Psoas muscle (tissue), 8 donors: ENCODE results near the gene HNRNPA1L2. TPM values are rescaled to one million over a fixed set of nuclear protein-coding genes. Genes with fewer than 3 reads are reported as not detected.

Source experiments
- ATAC-seq, 4 donors: fragments of 200-7000 bp; cut with Tn5 transposase; one replicate each; pipeline ENCODE4 v1.9.1; 2020; ENCODE audit warnings: moderate library complexity in 3 of 4, mild to moderate bottlenecking in 2 of 4
- DNase-seq, 2 donors: peaks; one replicate each; pipeline ENCODE4 v3.0.0-alpha.2; 2020
- H3K27ac ChIP-seq: fragments of 200-600 bp; one replicate; pipeline ENCODE4 v1.8.0; 2022
- H3K27me3 ChIP-seq, 3 donors: fragments of 200-600 bp in 1 of 3; one replicate each; pipeline versions ENCODE4 v1.6.1 to v1.8.0; 2013 to 2022; ENCODE audit warnings: low read length in 2 of 3, mild to moderate bottlenecking in 2 of 3, moderate library complexity in 1 of 3; ENCODE audit not compliant: insufficient read depth in 3 of 3
- H3K36me3 ChIP-seq, 2 donors: fragments of 200-600 bp in 1 of 2; one replicate each; pipeline versions ENCODE4 v1.6.1 to v1.8.0; 2013 to 2022; ENCODE audit warnings: low read depth in 1 of 2, mild to moderate bottlenecking in 1 of 2, moderate library complexity in 1 of 2; ENCODE audit not compliant: insufficient read depth in 1 of 2
- H3K4me1 ChIP-seq: fragments of 200-600 bp; one replicate; pipeline ENCODE4 v1.8.0; 2022
- H3K4me3 ChIP-seq: fragments of 200-600 bp; one replicate; pipeline ENCODE4 v1.8.0; 2022; ENCODE audit warnings: mild to moderate bottlenecking
- H3K9me3 ChIP-seq: fragments of 200-600 bp; one replicate; pipeline ENCODE4 v1.8.0; 2022
- CTCF ChIP-seq: fragments of 200-600 bp; IDR thresholded peaks from one replicate; pipeline ENCODE4 v1.8.0; 2022; ENCODE audit warnings: antibody characterized with exemption
- WGBS, 3 donors: extraction: QIAGEN DNeasy Blood & Tissue Kit; methylation state at CpG; one replicate each; pipeline versions ENCODE4 v1.1.6 to v1.1.7; 2013; 5-methylcytosine and 5-hydroxymethylcytosine counted together
- intact Hi-C, 2 donors: fragments of 100-400 bp; cut with DNase I; formaldehyde crosslinking; loops; one replicate each; pipeline versions ENCODE4 v1.11.0 to v1.14.2; 2022
- polyA plus RNA-seq, 3 donors: library from polyadenylated mRNA; stranded (reverse); fragments of 200-250 nt; gene quantifications; one replicate each; pipeline ENCODE4 v1.2.3, GENCODE V29; 2013
- total RNA-seq, 4 donors: library from RNA; stranded (reverse); fragmentation: NEBNext Ultra II Directional in 2 of 4; extraction: Animal tissue kit (Norgen Biotek cat#: 25700) in 2 of 4; gene quantifications; one replicate each; pipeline versions ENCODE4 v1.2.1 to v1.2.4, GENCODE V29; 2021 to 2023
- donor health status: healthy with polysubstance abuse.
- donor health status: DM: no; HTN: no; CAD: no; lungs with moderate emphysema.
- donor health status: Bipolar disorder and iron deficiency.
- donor health status: healthy.
- donor health status: DM: yes; HTN: yes; CAD: no.
- donor health status: DM: no; HTN: no; CAD: no.
- donor health status: DM: no; HTN: no; CAD: no.
- donor health status: DM: yes; HTN: yes; CAD: no.

HNRNPA1L2 gene
- total and polyA plus RNA-seq, 7 donors = 1.9 to 4.0 (median 2.8) TPM

GRCh38 chr13:52652980-52653303 lies 10.7 kb downstream of the HNRNPA1L2 start:
- WGBS, 3 donors = 0 to 1% (median 1%) methylated on average over 18 of the region's 18 CpGs
- Histone ChIP-seq H3K4me3 (peak overlapping the region; percentile 91), H3K27me3 (no peaks in the 10 kb centered on the region), H3K27ac (peak overlapping the region; percentile 88), H3K36me3 (peaks cover 0 to 29% of the 10 kb centered on the region in 2 donors), H3K9me3 (no peaks in the 10 kb centered on the region), H3K4me1 (peaks cover 23% of the 10 kb centered on the region)
- intact Hi-C loops = loop anchor here (5.0 to 10.0 kb wide), 4 partner anchors 36 to 848 kb away; partner anchors contain the start of genes VPS36 (in 2 of the 2), CKAP2 (in 1 of the 2) and DHRS12 (in 1 of the 2)
- no peak for TF ChIP-seq CTCF
- no peak for DNase-seq
- peak in 3 of 4 donors; percentile 14 to 35 (median 15) for ATAC-seq

- DNase-seq (no peak), ATAC-seq (no peak)
- 88 to 92% (median 88%) methylated on average over 2 of the region's 2 CpGs for WGBS, 3 donors
- intact Hi-C loops = loop anchor here (10.0 kb wide), 2 partner anchors 205 to 855 kb away; partner anchors contain the start of genes CKAP2 (in 1 of the 2), DHRS12 (in 1 of the 2) and VPS36 (in 1 of the 2)
- peaks cover 2 to 74% of the 10 kb centered on the region in 2 donors for H3K36me3 ChIP-seq
- H3K27ac ChIP-seq = no peak overlapping the region
- TF ChIP-seq CTCF = no peak
- no peaks in the 10 kb centered on the region for H3K9me3 ChIP-seq
- peaks cover 7% of the 10 kb centered on the region for H3K4me1 ChIP-seq
- H3K4me3 ChIP-seq = no peak overlapping the region
- no peaks in the 10 kb centered on the region for H3K27me3 ChIP-seq
Measured at GRCh38 chr13:52659340-52659739, 17.1 kb downstream of the HNRNPA1L2 start.

- ATAC-seq (no peak), DNase-seq (no peak)
- no peaks in the 10 kb centered on the region for H3K9me3 ChIP-seq
- H3K27ac ChIP-seq = no peak overlapping the region
- H3K4me3 ChIP-seq = no peak overlapping the region
- intact Hi-C loops = loop anchor here in 1 of 2 donors (10.0 kb wide), 1 partner anchor 141 kb away; no protein-coding TSS in a partner anchor
- peaks cover 2 to 99% of the 10 kb centered on the region in 2 donors for H3K36me3 ChIP-seq
- no peaks in the 10 kb centered on the region for H3K4me1 ChIP-seq
- 95 to 97% (median 97%) methylated on average over 4 of the region's 4 CpGs for WGBS, 3 donors
- H3K27me3 ChIP-seq = no peaks in the 10 kb centered on the region
- no peak for TF ChIP-seq CTCF
Measured at GRCh38 chr13:52664272-52664671, 22.0 kb downstream of the HNRNPA1L2 start.

GRCh38 chr13:52665325-52665724 lies 23.1 kb downstream of the HNRNPA1L2 start:
- peak; percentile 42 for TF ChIP-seq CTCF
- intact Hi-C loops = loop anchor here in 1 of 2 donors (10.0 kb wide), 1 partner anchor 139 kb away; no protein-coding TSS in a partner anchor

GRCh38 chr13:52669677-52670076 lies 27.4 kb downstream of the HNRNPA1L2 start:
- Histone ChIP-seq H3K27ac (no peak overlapping the region), H3K27me3 (no peaks in the 10 kb centered on the region), H3K4me3 (no peak overlapping the region), H3K36me3 (peaks cover 3 to 78% of the 10 kb centered on the region in 2 donors), H3K9me3 (no peaks in the 10 kb centered on the region), H3K4me1 (no peaks in the 10 kb centered on the region)
- WGBS, 3 donors = 69 to 82% (median 77%) methylated on average over 2 of the region's 2 CpGs
- DNase-seq (no peak), ATAC-seq (no peak)
- TF ChIP-seq CTCF = no peak
- intact Hi-C loops = loop anchor here in 1 of 2 donors (10.0 kb wide), 1 partner anchor 135 kb away; no protein-coding TSS in a partner anchor

More at GRCh38 chr13:52665325-52665724, 23.1 kb downstream of the HNRNPA1L2 start:
- H3K9me3 ChIP-seq = no peaks in the 10 kb centered on the region
- no peaks in the 10 kb centered on the region for H3K4me1 ChIP-seq
- no peak for ATAC-seq
- H3K36me3 ChIP-seq = peaks cover 2 to 97% of the 10 kb centered on the region in 2 donors
- no peaks in the 10 kb centered on the region for H3K27me3 ChIP-seq
- H3K4me3 ChIP-seq = no peak overlapping the region
- DNase-seq = no peak
- H3K27ac ChIP-seq = no peak overlapping the region
